GM20000 (cell line): Measurements from ENCODE around the gene LUC7L3.

ENCODE experiments used
- DNase-seq: peaks from one replicate; pipeline ENCODE4 v3.0.0; 2012; ENCODE audit warnings: low spot score
- CTCF ChIP-seq: IDR thresholded peaks from 2 replicates; pipeline ENCODE4 v1.5.1; 2012; ENCODE audit warnings: mild to moderate bottlenecking, control low read depth; ENCODE audit errors: extremely low read depth, missing control alignments

The LUC7L3 gene

GRCh38 chr17:50771991-50772785, 52.8 kb downstream of the LUC7L3 start:
- no peak for TF ChIP-seq CTCF
- DNase-seq: no peak

GRCh38 chr17:50774225-50774803, 54.9 kb downstream of the LUC7L3 start:
- no peak for DNase-seq
- no peak for TF ChIP-seq CTCF

- no peak for DNase-seq
These were observed 56.5 kb downstream of the LUC7L3 start for GRCh38 chr17:50775926-50776325.

GRCh38 chr17:50778471-50778870, 59.1 kb downstream of the LUC7L3 start:
- DNase-seq: no peak
- TF ChIP-seq CTCF: no peak

More at GRCh38 chr17:50775926-50776325, 56.5 kb downstream of the LUC7L3 start:
- TF ChIP-seq CTCF: no peak

- TF ChIP-seq CTCF: no peak
- no peak for DNase-seq
These were observed 59.6 kb downstream of the LUC7L3 start for GRCh38 chr17:50778988-50779387.

- no peak for DNase-seq
- no peak for TF ChIP-seq CTCF
These were observed 60.4 kb downstream of the LUC7L3 start for GRCh38 chr17:50779747-50780353.

GRCh38 chr17:50781167-50781566, 61.8 kb downstream of the LUC7L3 start:
- no peak for DNase-seq
- TF ChIP-seq CTCF: no peak
